ENCODE data around the gene PLA1A.

DNA sequence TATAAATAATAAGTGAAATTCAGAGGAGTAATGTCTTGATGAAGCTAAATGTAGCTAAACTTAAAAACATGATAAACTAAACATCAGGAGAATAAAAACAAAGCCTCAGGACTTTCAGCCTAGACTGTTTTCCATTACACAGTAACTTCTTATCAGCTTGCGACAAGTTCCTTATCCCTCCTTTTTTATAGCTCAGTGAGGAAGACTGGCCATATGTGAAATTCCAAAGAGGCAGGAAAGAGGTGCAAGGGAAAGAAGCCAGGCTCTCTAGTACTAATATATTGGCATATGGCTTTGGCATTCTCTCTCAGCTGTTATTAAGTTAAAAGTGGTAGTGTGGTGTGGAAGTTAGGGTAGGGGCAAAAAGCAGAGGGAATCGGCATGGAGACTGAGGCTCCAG is 75.1 kb downstream of the PLA1A start:
- no peak for TF ChIP-seq CTCF (IDR thresholded peaks at IDR 0.05)
- TF ChIP-seq POLR2AphosphoS5 (IDR thresholded peaks at IDR 0.05) = no peak
- TF ChIP-seq POLR2A (IDR thresholded peaks at IDR 0.05) = no peak
